Activated CD4-positive, alpha-beta T cell treated with anti-CD3 and anti-CD28 coated beads, Interleukin-2, amount 50 U/mL, for 4 hours (primary cell): ENCODE measurements around the gene NAV1.
"Not testable (repeated sequence)": the region's sequence is repeated elsewhere in the genome, so short reads cannot be mapped to it uniquely, and the experiment has no call there.

Experiments
- DNase-seq, 2 experiments: peaks; one replicate each; pipeline ENCODE4 v3.0.0-alpha.2; 2020

The NAV1 gene

GRCh38 chr1:201528631-201529252 is 10.2 kb upstream of the NAV1 start:
- DNase-seq, result no peak

GRCh38 chr1:201530741-201531531 is 8.0 kb upstream of the NAV1 start:
- peak in 1 of 2 experiments; percentile 12 for DNase-seq

- no peak for DNase-seq
Measured at GRCh38 chr1:201531551-201532425, 7.1 kb upstream of the NAV1 start.

- DNase-seq, result no peak
Measured at GRCh38 chr1:201533836-201534235, 5.1 kb upstream of the NAV1 start.

GRCh38 chr1:201535046-201535918 is 3.6 kb upstream of the NAV1 start:
- no peak for DNase-seq

- DNase-seq, result no peak
Measured at GRCh38 chr1:201535919-201536245, 3.0 kb upstream of the NAV1 start.

GRCh38 chr1:201536558-201536957 is 2.4 kb upstream of the NAV1 start:
- no peak for DNase-seq

- no peak for DNase-seq
Measured at GRCh38 chr1:201537028-201537427, 1.9 kb upstream of the NAV1 start.

- no peak for DNase-seq
Measured at GRCh38 chr1:201537467-201537866, 1.5 kb upstream of the NAV1 start.

GRCh38 chr1:201537891-201538611 is 876 bp upstream of the NAV1 start:
- no peak for DNase-seq

- DNase-seq, result no peak
Measured at GRCh38 chr1:201539561-201540431, 869 bp downstream of the NAV1 start.

- no peak for DNase-seq
Measured at GRCh38 chr1:201540846-201541735, 2.2 kb downstream of the NAV1 start.

- no peak for DNase-seq
Measured at GRCh38 chr1:201542309-201543035, 3.5 kb downstream of the NAV1 start.

GRCh38 chr1:201543871-201544642 is 5.1 kb downstream of the NAV1 start:
- no peak for DNase-seq

- no peak for DNase-seq
Measured at GRCh38 chr1:201544710-201545109, 5.8 kb downstream of the NAV1 start.

GRCh38 chr1:201545851-201546492 is 7.0 kb downstream of the NAV1 start:
- no peak for DNase-seq

- not testable (repeated sequence) for DNase-seq
Measured at GRCh38 chr1:201549522-201549921, 10.6 kb downstream of the NAV1 start.

- no peak for DNase-seq
Measured at GRCh38 chr1:201551096-201551495, 12.2 kb downstream of the NAV1 start.
